Activated T-cell treated with anti-CD3 and anti-CD28 coated beads, Interleukin-2, amount 50 U/mL, for 4 hours (primary cell): ENCODE measurements around the gene CMIP. TPM values are rescaled to one million over a fixed set of nuclear protein-coding genes. Genes with fewer than 3 reads are reported as not detected.
"Not testable (repeated sequence)": the region's sequence is repeated elsewhere in the genome, so short reads cannot be mapped to it uniquely, and the experiment has no call there.

Source experiments
- ATAC-seq, 2 donors: fragments of 200-7000 bp; cut with Tn5 transposase; one replicate each; pipeline ENCODE4 v1.10.0; 2021
- DNase-seq: peaks from one replicate; pipeline ENCODE4 v3.0.0-alpha.2; 2020
- H3K27me3 Mint-ChIP-seq: one replicate; pipeline ENCODE4 v1.8.0; 2021; ENCODE audit warnings: low read depth, mixed read lengths
- H3K36me3 Mint-ChIP-seq: one replicate; pipeline ENCODE4 v1.8.0; 2022; ENCODE audit warnings: mixed read lengths; ENCODE audit not compliant: insufficient read depth
- H3K4me1 Mint-ChIP-seq: one replicate; pipeline ENCODE4 v1.8.0; 2021; ENCODE audit warnings: low read depth, mixed read lengths
- H3K4me3 Mint-ChIP-seq: one replicate; pipeline ENCODE4 v1.8.0; 2021; ENCODE audit warnings: mild to moderate bottlenecking, moderate library complexity, mixed read lengths
- H3K9me3 Mint-ChIP-seq: one replicate; pipeline ENCODE4 v1.8.0; 2021; ENCODE audit warnings: mixed read lengths
- total RNA-seq, 3 donors: library from RNA; stranded (reverse); gene quantifications; one replicate each; pipeline ENCODE4 v1.2.1, GENCODE V29; 2021

The CMIP gene
- total RNA-seq, 3 donors from 2014 or later = 20.8 to 23.5 (median 21.9) TPM

DNA sequence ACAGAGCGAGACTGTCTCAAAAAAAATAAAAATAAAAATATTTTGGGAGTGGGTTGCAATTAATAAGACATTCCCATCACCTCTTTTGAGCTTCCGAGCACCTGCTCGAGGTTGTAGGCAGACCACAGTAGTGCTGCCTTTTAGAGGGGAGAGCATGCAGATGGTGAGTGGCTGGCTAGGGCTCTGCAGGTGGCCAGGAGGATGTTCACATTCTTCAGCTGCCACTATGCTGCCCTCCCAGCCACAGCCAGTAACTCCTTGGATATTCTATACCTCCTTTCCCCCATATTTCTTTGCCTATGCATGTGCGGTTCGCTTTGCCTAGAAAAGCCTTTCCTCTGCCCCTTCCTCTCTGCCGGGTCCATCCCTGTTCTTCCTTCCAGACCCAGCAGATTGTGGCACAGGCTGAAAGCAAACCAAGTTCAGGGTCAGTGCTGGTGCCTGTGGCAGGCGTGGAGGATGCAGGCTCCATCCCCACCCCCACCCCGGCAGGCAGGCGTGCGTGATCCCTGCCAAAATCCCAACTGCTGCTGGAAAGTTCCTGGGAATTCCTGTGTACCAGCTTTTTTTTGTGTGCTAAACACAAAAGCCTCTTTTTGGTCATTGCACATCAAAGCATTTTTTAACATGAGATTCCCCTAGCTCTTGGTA is 33.8 kb upstream of the CMIP start:
- Mint-ChIP-seq H3K4me3 (no peak overlapping the region), H3K9me3 (no peaks in the 10 kb centered on the region), H3K4me1 (peaks cover 3% of the 10 kb centered on the region), H3K27me3 (no peaks in the 10 kb centered on the region), H3K36me3 (no peaks in the 10 kb centered on the region)
- ATAC-seq (no peak), DNase-seq (no peak)

DNA sequence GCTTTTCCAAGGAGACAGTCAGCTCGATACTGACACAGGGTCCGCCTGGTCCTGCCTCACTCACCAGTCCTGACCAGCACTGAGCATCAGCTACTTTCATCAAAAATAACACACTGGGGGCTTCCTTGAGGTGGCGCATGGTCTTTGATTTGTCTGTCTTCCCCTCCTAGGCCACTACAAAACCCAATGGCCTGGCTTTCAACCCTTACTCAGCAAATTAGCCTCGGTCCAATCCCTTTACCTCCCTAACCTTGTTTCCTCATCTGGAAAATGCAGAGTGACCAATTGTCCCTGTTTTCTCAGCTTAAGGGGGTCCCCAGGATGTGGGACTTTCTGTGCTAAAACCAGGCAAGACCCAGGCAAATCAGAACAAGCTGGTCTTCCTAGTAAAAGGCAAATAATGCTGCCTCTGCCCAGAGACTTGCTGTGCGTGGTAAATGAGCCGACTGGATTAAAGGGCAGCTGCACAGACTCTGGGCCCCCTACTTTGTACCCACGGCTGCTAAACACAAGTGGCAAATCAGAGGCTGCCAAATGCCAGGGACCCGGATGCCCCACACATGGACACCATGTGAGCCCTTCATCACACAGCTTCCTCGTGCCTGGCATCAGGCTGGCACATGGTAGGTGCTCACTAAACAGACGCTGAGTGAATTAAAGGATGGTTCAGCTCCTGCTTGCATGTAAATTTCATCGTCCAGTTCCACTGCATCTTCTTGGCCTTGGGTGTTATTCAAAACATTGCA is 31.2 kb upstream of the CMIP start:
- H3K36me3 Mint-ChIP-seq = no peaks in the 10 kb centered on the region
- H3K9me3 Mint-ChIP-seq = no peaks in the 10 kb centered on the region
- H3K4me1 Mint-ChIP-seq = peaks cover 3% of the 10 kb centered on the region
- H3K4me3 Mint-ChIP-seq = no peak overlapping the region
- no peak for ATAC-seq
- H3K27me3 Mint-ChIP-seq = no peaks in the 10 kb centered on the region
- no peak for DNase-seq

DNA sequence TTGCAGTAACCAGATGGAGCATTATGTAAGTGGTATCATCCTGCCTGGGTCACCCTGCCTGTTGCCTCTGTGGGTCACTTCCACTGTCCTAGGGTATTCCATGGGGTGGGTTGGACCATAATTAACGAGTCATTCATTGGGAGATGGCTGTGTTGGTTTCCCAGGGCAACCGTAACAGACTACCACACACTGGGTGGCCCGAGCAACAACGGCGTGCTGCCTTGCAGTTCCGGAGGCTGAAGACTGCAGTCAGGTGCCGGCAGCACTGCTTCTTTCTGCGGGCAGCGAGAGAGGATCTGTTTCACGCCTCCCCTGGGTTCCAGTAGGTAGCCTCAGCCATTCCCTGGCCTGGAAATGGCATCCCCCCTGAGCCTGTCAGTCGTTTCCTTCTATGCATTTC is 28.9 kb upstream of the CMIP start:
- H3K4me3 Mint-ChIP-seq = no peak overlapping the region
- ATAC-seq = no peak
- peaks cover 3% of the 10 kb centered on the region for H3K4me1 Mint-ChIP-seq
- no peak for DNase-seq
- H3K27me3 Mint-ChIP-seq = no peaks in the 10 kb centered on the region
- H3K9me3 Mint-ChIP-seq = no peaks in the 10 kb centered on the region
- H3K36me3 Mint-ChIP-seq = no peaks in the 10 kb centered on the region

DNA sequence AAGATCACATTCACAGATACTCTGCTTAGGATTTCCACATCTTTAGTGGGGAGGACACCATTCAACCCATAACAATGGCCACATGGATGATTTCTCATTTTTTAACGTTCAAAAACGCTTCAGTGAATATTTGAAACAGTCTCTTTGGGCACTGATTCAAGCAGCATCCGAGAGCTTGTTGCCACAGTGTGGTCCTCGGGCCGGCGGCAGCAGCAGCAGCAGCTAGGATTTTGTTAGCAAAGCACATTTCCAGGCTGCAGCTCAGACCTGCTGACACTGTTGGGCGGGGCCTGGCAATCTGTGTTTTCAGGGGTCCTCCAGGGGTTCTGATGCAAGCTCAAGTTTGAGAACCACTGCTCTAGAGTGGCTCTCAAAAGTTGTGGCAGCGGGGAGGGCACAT is 27.9 kb upstream of the CMIP start:
- Mint-ChIP-seq H3K4me1 (peaks cover 3% of the 10 kb centered on the region), H3K36me3 (no peaks in the 10 kb centered on the region)
- ATAC-seq = no peak

DNA sequence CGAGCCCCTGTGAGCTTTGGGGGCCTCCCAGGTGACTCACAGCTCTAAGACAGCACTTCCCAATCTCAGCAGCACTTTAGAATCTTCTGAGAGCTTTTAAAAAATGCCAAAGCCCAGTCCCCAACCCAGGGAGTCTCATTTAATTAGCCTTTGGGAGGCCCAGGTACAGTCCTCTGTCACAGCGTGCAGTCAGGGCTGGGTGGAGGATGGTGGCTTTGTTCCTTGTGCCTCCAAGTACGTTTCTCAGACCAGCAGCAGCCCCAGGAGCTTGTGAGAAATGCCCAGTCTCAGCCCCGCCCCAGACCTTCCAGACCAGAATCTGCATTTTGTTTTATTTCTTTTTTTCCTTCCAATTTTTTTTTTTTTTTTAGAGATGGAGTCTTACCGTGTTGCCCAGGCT is 27.4 kb upstream of the CMIP start:
- H3K27me3 Mint-ChIP-seq = no peaks in the 10 kb centered on the region
- H3K36me3 Mint-ChIP-seq = no peaks in the 10 kb centered on the region
- ATAC-seq = no peak
- peaks cover 3% of the 10 kb centered on the region for H3K4me1 Mint-ChIP-seq
- DNase-seq = no peak
- no peak overlapping the region for H3K4me3 Mint-ChIP-seq
- H3K9me3 Mint-ChIP-seq = no peaks in the 10 kb centered on the region

More for the DNA sequence above, 27.9 kb upstream of the CMIP start:
- H3K27me3 Mint-ChIP-seq = no peaks in the 10 kb centered on the region
- DNase-seq = no peak
- H3K4me3 Mint-ChIP-seq = no peak overlapping the region
- H3K9me3 Mint-ChIP-seq = no peaks in the 10 kb centered on the region

DNA sequence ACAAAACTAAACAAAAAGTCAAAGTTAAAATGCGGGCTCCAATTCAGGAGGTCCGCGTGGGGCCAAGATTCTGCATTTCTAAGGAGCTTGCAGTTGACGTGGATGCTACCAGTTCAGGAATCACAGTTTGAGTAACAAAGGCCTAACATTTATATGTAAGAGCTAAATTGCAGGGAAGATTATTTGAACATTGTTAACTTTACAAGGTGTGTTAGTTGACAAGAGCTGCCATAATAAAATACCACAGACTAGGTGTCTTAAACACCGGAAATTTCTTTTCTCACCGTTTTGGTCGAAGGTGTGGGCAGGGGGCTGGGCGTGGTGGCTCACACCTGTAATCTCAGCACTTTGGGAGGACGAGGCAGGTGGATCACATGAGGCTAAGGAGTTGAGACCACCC is 24.8 kb upstream of the CMIP start:
- Mint-ChIP-seq H3K9me3 (no peaks in the 10 kb centered on the region), H3K27me3 (no peaks in the 10 kb centered on the region), H3K4me1 (peaks cover 8% of the 10 kb centered on the region), H3K36me3 (no peaks in the 10 kb centered on the region), H3K4me3 (no peak overlapping the region)
- ATAC-seq (no peak), DNase-seq (no peak)

DNA sequence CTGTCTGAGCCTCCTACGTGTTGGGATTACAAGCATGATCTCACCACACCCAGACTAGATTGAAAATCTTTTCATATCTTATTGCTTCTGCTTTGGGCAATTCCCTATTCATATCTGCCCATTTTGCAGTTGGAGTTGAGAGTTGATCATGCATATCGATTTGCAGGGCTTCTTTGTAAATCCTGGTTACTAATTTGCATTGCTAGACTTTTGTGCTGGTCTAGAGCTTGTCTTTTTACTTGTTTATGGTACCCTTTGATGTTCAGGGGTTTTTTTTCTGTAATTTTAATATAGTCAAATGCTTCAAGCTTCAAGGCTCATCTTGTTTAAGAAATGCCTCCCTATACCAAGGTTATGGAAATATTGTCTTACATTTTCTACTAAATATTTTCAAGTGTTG is 23.5 kb upstream of the CMIP start:
- ATAC-seq (no peak), DNase-seq (no peak)
- no peak overlapping the region for H3K4me3 Mint-ChIP-seq
- H3K27me3 Mint-ChIP-seq = no peaks in the 10 kb centered on the region
- peaks cover 12% of the 10 kb centered on the region for H3K4me1 Mint-ChIP-seq
- no peaks in the 10 kb centered on the region for H3K9me3 Mint-ChIP-seq
- H3K36me3 Mint-ChIP-seq = no peaks in the 10 kb centered on the region

DNA sequence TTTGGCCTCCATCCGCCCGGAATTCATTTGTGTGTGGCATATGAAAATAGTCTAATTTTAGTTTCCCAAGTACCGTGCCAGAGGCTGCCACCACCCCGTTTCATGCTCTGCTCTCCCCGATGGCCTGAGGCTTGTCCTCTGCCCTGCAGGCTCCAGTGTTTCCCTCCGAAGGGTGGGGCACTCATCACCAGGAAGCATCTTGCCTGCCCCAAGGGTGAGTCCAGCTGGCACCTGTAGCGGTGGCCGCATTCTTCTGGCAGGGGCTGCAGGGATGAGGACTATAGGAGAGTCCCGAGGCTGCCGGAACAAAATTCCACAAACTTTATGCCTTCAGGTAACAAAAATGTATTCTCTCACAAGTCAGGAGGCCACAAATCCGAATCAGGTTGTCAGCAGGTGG is 23.1 kb upstream of the CMIP start:
- Mint-ChIP-seq H3K27me3 (no peaks in the 10 kb centered on the region), H3K4me3 (no peak overlapping the region), H3K9me3 (no peaks in the 10 kb centered on the region), H3K36me3 (no peaks in the 10 kb centered on the region), H3K4me1 (peaks cover 12% of the 10 kb centered on the region)
- ATAC-seq = no peak
- no peak for DNase-seq

DNA sequence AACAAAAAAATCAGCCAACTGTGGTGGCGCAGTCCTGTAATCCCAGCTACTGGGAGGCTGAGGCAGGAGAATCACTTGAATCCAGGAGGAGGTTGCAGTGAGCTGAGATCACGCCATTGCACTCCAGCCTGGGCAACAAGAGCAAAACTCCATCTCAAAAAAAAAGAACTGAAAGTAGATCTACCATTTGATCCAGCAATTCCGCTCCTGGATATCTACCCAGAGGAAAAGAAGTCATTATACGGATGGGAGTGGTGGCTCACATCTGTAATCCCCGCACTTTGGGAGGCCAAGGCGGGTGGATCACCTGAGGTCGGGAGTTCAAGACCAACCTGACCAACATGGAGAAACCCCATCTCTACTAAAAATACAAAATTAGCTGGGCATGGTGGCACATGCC is 22.5 kb upstream of the CMIP start:
- peaks cover 12% of the 10 kb centered on the region for H3K4me1 Mint-ChIP-seq
- not testable (repeated sequence) for H3K4me3 Mint-ChIP-seq, H3K36me3 Mint-ChIP-seq, H3K27me3 Mint-ChIP-seq, DNase-seq, H3K9me3 Mint-ChIP-seq, ATAC-seq

DNA sequence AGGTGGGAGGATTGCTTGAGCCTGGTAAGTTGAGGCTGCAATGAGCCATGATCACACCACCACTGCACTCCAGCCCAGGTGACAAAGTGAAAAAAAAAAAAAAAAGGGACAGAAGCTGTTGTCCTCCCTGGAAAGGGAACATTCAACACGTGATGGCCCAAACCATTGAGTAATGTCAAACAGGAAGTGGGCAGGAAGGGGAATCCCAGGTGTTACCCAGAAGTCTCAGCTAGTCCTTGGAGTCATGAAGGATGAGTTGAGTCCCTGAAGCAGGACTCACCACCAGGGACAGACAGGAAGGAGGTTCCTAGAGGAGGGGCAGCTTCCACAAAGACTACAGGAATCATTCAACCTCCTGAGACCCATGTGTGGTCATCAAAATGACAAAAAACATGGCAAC is 19.8 kb upstream of the CMIP start:
- Mint-ChIP-seq H3K36me3 (no peaks in the 10 kb centered on the region), H3K4me3 (no peak overlapping the region), H3K9me3 (no peaks in the 10 kb centered on the region), H3K4me1 (peaks cover 14% of the 10 kb centered on the region), H3K27me3 (no peaks in the 10 kb centered on the region)
- ATAC-seq = peak; percentile 58
- DNase-seq = no peak

DNA sequence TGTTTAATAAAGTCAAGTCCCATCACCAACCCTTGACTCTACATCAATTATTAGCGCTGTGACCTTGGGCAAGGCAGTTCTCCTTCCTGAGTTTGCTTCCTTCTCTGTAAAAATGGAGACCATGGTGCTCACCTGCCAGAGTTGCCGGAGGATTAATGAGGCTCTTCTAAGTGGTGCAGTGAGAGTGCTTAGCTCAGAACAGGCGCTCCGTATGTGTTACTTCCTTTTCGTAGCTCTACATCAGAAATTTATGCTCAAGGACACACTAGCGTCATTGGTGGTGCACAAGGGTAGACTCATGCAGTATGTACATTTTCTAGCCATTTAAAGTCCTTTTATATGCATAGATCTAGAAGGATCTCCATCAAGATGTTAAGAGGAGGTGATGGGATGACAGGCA is 17.4 kb upstream of the CMIP start:
- Mint-ChIP-seq H3K27me3 (no peaks in the 10 kb centered on the region), H3K4me3 (no peak overlapping the region), H3K36me3 (no peaks in the 10 kb centered on the region), H3K9me3 (no peaks in the 10 kb centered on the region), H3K4me1 (peaks cover 14% of the 10 kb centered on the region)
- DNase-seq (no peak), ATAC-seq (no peak)

DNA sequence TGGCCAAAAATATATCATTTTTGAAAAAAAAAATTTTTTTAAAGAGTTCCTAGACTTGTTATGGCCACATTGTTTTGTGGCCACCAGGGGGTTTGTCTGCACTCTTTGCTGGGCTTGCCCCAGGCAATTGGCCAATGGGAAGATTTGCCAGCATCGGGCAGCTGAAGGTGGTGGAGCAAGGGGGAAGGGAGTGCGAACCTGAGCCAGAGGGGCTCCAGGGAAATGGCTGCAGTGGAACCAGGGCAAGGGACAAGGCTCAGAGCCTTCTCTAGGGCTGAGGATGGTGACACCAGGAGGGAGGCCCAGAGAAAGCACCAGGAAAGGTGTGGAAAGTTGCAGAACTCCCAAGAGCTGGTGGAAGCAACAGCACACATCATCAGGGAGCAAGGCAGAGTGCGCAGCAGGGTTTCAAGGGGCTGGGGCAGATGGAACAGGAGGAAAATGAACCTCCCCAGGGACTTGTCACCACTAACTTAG is 15.5 kb upstream of the CMIP start:
- no peak overlapping the region for H3K4me3 Mint-ChIP-seq
- ATAC-seq = no peak
- no peak for DNase-seq
- no peaks in the 10 kb centered on the region for H3K27me3 Mint-ChIP-seq
- H3K36me3 Mint-ChIP-seq = no peaks in the 10 kb centered on the region
- no peaks in the 10 kb centered on the region for H3K9me3 Mint-ChIP-seq
- H3K4me1 Mint-ChIP-seq = peaks cover 14% of the 10 kb centered on the region

DNA sequence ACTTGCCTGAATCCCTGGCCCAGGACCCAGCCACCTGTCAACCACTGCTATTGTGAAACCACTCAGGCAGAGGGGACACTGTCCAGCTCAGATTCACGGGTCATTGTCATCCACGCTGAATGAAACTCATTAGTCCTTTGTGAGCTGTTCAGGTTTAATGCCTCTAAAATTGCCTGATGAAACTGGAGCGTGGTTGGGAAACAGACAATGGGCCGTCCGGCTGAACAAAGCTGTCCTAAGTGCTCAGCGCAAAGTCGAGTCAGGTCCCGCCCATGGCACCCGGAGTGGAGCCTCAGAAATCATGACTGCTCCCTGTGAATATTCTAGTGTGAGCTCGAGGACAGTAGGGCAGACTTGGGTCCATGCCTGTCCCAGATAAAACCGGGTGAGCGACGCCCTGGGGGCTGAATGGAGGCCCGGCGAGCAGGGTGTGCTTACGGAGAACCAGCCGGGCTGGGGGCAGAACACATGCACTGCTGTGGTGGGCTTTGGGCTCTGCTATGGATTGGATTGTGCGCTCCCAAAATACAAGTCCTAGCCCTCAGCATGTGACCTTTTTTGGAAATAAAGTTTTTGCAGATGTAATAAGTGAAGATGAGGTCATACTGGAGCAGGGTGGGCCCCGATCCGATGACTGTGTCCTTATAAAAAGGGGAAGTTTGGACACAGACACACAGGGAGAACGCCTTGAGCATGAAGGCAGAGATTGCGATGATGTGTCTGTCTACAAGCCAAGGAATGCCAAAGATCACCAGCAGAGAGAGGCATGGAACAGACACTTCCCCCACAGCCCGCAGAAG is 12.9 kb upstream of the CMIP start:
- H3K4me1 Mint-ChIP-seq = peaks cover 3% of the 10 kb centered on the region
- DNase-seq = no peak
- H3K4me3 Mint-ChIP-seq = no peak overlapping the region
- H3K27me3 Mint-ChIP-seq = no peaks in the 10 kb centered on the region
- no peaks in the 10 kb centered on the region for H3K9me3 Mint-ChIP-seq
- ATAC-seq = no peak
- no peaks in the 10 kb centered on the region for H3K36me3 Mint-ChIP-seq

DNA sequence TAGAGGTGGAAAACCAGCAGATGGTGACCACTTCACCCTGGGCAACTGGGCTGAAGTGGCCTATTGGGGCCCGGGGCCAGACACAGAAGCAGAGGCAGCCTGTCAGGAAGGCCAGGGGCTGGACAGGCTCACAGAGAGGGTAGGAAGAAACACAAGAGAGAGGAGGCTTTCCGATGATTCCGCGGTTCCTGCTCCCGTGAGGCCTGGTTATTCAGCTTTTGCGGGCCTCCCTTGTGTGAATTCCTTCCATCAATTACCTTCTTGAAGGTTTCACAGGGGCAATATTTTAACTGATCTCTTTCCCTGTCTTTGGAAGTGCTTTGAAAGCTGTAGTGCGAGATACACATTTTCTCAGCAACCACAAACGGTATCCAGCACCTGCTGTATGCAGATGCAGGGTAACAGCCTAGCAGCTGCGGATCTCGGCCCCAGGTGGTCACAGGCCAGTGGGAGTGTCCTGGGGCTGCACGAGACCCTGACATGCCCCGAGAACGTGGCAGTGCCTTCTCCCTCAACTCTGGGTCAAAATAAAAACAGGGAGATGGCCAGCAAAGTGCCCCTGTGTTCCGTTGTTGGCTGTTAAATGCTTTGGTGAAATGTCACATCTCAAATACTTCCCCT is 11.6 kb upstream of the CMIP start:
- no peaks in the 10 kb centered on the region for H3K27me3 Mint-ChIP-seq
- H3K36me3 Mint-ChIP-seq = no peaks in the 10 kb centered on the region
- H3K4me1 Mint-ChIP-seq = peaks cover 5% of the 10 kb centered on the region
- DNase-seq (no peak), ATAC-seq (no peak)
- no peaks in the 10 kb centered on the region for H3K9me3 Mint-ChIP-seq
- no peak overlapping the region for H3K4me3 Mint-ChIP-seq
